BJ (cell line): ENCODE results near the gene XAF1. TPM values are rescaled to one million over a fixed set of nuclear protein-coding genes. Genes with fewer than 3 reads are reported as not detected.

Experiments
- CTCF ChIA-PET: fragments of 350-600 bp; formaldehyde crosslinking; extraction: SDS; loops from one replicate; lab custom pipeline; 2021; ENCODE audit warnings: antibody characterized with exemption, inconsistent platforms; lab: Yijun Ruan, JAX
- POLR2A ChIA-PET: fragments of 300-600 bp; sonication (Branson Sonifier 250); formaldehyde crosslinking; extraction: SDS; loops from one replicate; lab custom pipeline; 2021; ENCODE audit warnings: antibody characterized with exemption; lab: Charles Lee
- DNase-seq: peaks from one replicate; pipeline ENCODE4 v3.0.0-alpha.2; 2011; ENCODE audit warnings: low read depth
- H3K27me3 ChIP-seq: 2 replicates; pipeline ENCODE4 v1.6.0; 2011; ENCODE audit warnings: low read length; ENCODE audit not compliant: control insufficient read depth, insufficient read depth
- H3K36me3 ChIP-seq: 2 replicates; pipeline ENCODE4 v1.5.1; 2011; ENCODE audit warnings: low read length; ENCODE audit not compliant: control insufficient read depth, insufficient read depth
- H3K4me3 ChIP-seq: 2 replicates; pipeline ENCODE4 v1.5.1; 2011; ENCODE audit warnings: low read depth, mild to moderate bottlenecking, control low read depth, low read length
- polyA plus RNA-seq: library from polyadenylated mRNA; depleted of rRNA; stranded (reverse); fragments of >200 nt; gene quantifications from 2 replicates; pipeline ENCODE4 v1.2.3, GENCODE V29; 2011
- TF ChIP-seq, protein P1 (sequence below): IDR thresholded peaks from 2 replicates; pipeline ENCODE4 v1.5.1; 2011; ENCODE audit warnings: low read depth, mild to moderate bottlenecking, control low read depth, inconsistent platforms, low read length, moderate library complexity; ENCODE audit not compliant: insufficient read depth

The XAF1 gene
- polyA plus RNA-seq, 1 experiment, result 10.4 TPM

DNA sequence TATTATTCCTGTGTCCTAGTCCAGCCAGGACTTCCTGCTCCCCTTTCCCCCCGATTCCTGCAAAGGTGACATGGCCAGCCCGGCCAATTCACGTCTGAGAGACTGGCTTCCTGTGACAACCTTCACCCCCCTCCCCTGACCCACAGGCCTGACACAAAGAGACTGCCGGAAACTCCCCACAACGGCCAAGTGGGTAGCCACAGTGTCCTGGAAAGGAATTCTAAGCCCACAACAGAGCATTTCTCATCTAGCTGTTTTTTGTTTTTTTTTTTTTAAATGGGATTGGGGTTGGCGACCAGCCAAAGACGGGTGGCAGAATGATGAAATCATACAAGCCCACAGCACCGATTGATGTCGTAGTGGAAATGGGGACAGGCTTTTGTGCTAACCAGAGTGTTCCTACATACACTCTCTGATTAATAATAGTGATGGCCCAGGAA is 2.8 kb upstream of the XAF1 start:
- 0 out of 2 replicates have a peak overlapping the region, but pooled peaks have one; percentile 10 for H3K4me3 ChIP-seq
- ChIA-PET CTCF (interaction anchor here (0.5 to 1.2 kb wide), 2 partner anchors 33 to 957 kb away, joined by 3 read pairs; no protein-coding TSS in a partner anchor), POLR2A (no interaction called here)
- H3K27me3 ChIP-seq, result no peaks in the 10 kb centered on the region
- DNase-seq, result peak; percentile 68
- TF ChIP-seq, protein P1, sequence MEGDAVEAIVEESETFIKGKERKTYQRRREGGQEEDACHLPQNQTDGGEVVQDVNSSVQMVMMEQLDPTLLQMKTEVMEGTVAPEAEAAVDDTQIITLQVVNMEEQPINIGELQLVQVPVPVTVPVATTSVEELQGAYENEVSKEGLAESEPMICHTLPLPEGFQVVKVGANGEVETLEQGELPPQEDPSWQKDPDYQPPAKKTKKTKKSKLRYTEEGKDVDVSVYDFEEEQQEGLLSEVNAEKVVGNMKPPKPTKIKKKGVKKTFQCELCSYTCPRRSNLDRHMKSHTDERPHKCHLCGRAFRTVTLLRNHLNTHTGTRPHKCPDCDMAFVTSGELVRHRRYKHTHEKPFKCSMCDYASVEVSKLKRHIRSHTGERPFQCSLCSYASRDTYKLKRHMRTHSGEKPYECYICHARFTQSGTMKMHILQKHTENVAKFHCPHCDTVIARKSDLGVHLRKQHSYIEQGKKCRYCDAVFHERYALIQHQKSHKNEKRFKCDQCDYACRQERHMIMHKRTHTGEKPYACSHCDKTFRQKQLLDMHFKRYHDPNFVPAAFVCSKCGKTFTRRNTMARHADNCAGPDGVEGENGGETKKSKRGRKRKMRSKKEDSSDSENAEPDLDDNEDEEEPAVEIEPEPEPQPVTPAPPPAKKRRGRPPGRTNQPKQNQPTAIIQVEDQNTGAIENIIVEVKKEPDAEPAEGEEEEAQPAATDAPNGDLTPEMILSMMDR, result no peak
- no peaks in the 10 kb centered on the region for H3K36me3 ChIP-seq

DNA sequence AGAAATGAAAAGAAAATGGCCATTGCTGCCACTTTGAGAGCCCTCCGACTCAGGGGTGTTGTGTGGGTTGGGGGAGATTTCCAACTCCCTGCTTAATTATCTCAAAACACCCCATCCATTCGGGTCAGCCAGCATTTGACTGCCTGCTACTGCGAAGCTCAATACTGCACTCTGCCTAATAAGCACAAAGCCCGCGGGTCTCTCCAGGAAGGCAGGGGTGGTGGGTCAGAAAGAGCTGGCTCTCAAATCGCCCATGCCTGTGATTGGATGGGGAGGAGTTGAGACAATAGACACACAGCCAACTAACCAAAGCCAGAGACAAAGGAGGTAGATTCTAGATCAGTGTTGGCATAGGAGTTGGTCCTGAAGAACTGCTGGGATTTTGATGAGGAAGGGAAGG is 2.3 kb upstream of the XAF1 start:
- no peak for DNase-seq
- CTCF ChIA-PET, result interaction anchor here (1.2 kb wide), 1 partner anchor 33 kb away, joined by 3 read pairs; no protein-coding TSS in a partner anchor
- Histone ChIP-seq H3K27me3 (no peaks in the 10 kb centered on the region), H3K36me3 (no peaks in the 10 kb centered on the region; the same call in 1 of the 2 replicates), H3K4me3 (no peak overlapping the region)
- POLR2A ChIA-PET, result no interaction called here
- TF ChIP-seq, protein P1, result no peak

DNA sequence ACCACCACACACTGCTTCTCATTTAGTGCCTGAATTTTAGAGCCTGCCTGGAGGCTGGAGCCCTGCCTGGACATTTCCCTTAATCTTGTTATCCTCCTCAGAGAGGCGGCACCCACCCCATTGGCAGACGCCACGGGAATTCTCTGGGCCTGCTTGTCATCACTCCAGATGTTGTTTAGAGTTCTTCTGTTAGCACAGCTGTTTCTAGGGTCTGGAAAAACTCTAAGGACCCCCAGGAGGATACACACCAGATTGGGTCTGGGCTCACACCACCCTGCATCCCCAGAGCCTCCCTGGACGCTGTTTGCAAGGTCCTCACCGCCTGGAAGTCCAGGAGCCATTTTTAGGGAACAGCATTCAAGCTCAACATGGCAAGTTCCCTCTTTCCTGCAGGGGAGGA is 565 bp upstream of the XAF1 start:
- Histone ChIP-seq H3K27me3 (no peaks in the 10 kb centered on the region), H3K36me3 (peaks cover 6% of the 10 kb centered on the region), H3K4me3 (peak overlapping the region; percentile 50)
- ChIA-PET POLR2A (interaction anchor here (0.6 kb wide), 1 partner anchor 8 kb away, joined by 3 read pairs; no protein-coding TSS in a partner anchor), CTCF (interaction anchor here (2.3 kb wide), 1 partner anchor 89 kb away, joined by 9 read pairs; no protein-coding TSS in a partner anchor)
- peak; percentile 21 for DNase-seq
- TF ChIP-seq, protein P1, result no peak

DNA sequence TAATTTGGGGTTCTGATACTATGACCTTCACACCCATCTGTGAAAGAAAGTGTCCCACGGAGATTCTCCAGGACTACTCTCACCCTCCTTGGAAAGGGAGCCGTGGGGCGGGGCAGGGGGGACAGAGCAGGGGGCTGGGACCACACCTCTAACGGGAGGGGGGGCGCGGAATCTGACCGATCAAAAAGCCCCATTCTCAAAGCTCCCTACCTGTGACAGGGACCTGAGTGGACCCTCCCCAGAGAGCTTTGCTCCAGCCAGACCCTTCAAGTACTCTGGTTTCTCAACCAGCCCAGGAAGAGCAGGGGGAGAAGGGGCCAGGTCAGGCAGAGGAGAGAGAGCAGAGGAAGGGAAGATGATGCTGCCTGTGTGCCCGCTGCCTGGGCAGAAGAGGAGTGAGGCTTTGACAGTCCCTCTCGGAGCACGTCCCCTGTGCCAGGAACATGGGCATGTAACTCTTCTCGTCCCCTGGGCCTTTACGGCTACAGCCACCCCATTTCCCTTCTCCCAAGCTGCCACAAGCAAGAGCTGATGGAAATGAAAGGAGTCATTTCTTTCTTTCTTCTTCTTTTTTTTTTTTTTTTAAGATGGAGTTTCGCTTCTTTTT is 682 bp downstream of the XAF1 start:
- POLR2A ChIA-PET, result no interaction called here
- Histone ChIP-seq H3K36me3 (peaks cover 7% of the 10 kb centered on the region), H3K27me3 (no peaks in the 10 kb centered on the region), H3K4me3 (peak overlapping the region; percentile 50)
- TF ChIP-seq, protein P1, result no peak
- DNase-seq, result no peak
- CTCF ChIA-PET, result interaction anchor here (2.3 kb wide), 1 partner anchor 90 kb away, joined by 9 read pairs; no protein-coding TSS in a partner anchor

DNA sequence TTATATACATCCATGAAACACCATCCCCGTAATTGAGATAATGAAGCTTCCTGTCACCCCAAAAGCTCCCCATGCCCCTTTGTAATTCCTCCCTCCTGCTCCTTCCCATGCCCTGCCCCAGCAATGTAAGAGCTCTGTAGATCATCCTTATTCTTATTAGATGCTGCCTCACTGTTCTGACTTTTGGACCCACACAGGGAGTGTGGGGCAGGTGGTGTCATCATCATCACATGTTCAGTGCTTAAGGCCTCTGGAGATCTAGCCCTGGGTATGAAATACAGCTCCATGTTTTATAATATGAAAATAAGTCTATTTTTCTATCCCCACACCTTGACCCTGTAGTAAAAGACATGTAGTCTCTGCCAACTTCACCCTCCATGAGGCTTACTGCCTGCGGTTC is 1.9 kb downstream of the XAF1 start:
- ChIA-PET CTCF (no interaction called here), POLR2A (interaction anchor here (0.5 kb wide), 1 partner anchor 10 kb away, joined by 4 read pairs; no protein-coding TSS in a partner anchor)
- DNase-seq, result no peak
- Histone ChIP-seq H3K4me3 (no peak overlapping the region), H3K27me3 (no peaks in the 10 kb centered on the region), H3K36me3 (peaks cover 9% of the 10 kb centered on the region)
- TF ChIP-seq, protein P1, result no peak
